Peyer's patch (tissue), 4 donors: ENCODE measurements around the gene DISP3.

ENCODE experiments used
- CTCF ChIP-seq, 6 experiments: fragments of 450-650 bp in 4 of 6; fragments of 200-600 bp in 2 of 6; sonication (generic) in 1 of 6; IDR thresholded peaks; one replicate each; pipeline ENCODE4 v1.5.1; 2017 to 2019; ENCODE audit warnings: antibody characterized with exemption in 6 of 6, mild to moderate bottlenecking in 3 of 6, moderate library complexity in 1 of 6
- POLR2A ChIP-seq, 2 donors: fragments of 450-650 bp; IDR thresholded peaks; one replicate each; pipeline ENCODE4 v1.5.1; 2017; ENCODE audit warnings: antibody characterized with exemption in 2 of 2, mild to moderate bottlenecking in 2 of 2, moderate library complexity in 2 of 2

DNA sequence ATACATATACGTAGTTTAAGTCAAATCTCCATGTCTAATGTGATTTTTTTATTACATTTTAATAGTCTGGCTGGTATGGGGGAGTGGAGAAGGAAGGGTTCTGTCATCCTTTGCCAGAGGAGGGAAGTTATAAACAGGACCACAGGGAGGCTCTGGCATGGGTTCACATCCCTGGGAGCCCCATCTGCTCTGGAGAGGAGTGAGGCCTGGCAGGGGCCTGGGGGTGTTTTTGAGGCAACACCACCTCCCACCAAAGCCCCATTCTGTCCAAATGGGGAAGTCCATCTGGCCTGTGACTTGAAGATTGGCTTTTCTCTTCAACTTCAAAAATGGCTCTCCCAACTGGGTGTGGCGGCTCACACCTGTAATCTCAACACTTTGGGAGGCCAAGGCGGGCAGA is 15.8 kb downstream of the DISP3 start:
- TF ChIP-seq CTCF (IDR thresholded peaks at IDR 0.05) (no peak), POLR2A (IDR thresholded peaks at IDR 0.05) (no peak)
